ENCODE data around the gene CEP192. TPM values are rescaled to one million over a fixed set of nuclear protein-coding genes. Genes with fewer than 3 reads are reported as not detected.
A peak's percentile ranks its signal among the peaks of the same experiment; 100 is the strongest.

The CEP192 gene
- total and polyA plus RNA-seq, 2 of the 13 experiments (the other 11 are each of a cell fraction or from before 2014, with no cell fraction given) = 15.3 to 24.7 TPM

DNA sequence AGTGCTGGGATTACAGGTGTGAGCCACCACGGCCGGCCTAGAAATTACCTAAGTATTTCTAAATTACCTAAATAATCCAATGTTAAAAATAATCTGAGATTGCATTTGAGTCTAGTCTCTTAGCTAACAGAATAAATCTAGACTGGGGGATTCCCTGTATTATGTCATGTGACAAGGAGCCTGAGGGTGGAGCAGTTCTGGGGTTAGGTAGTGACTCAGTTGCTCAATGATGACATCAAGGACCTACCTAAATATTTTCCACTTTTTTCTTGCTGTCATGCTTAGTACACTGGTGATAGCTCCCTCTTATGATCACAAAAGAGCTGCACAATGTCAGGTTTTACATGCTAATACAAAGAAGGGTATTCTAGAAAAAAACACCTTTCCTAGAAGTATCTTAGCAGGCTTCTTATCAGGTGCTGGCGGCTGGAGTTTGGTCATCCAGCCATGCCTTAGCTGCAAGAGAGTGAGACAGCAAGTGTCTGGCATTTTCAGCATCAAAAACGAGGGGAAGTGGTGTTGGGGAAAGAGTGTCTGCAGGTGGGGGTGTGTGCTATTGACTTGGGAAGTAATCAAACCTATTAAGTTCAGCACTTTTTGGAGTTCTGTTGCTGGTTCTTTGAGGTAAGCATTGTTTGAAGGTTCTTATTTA lies 17.5 kb upstream of the CEP192 start (continued):
- no peak for TF ChIP-seq PCBP1 (IDR thresholded peaks at IDR 0.05; ENCODE audit: borderline replicate concordance, low read depth, low read length)

DNA sequence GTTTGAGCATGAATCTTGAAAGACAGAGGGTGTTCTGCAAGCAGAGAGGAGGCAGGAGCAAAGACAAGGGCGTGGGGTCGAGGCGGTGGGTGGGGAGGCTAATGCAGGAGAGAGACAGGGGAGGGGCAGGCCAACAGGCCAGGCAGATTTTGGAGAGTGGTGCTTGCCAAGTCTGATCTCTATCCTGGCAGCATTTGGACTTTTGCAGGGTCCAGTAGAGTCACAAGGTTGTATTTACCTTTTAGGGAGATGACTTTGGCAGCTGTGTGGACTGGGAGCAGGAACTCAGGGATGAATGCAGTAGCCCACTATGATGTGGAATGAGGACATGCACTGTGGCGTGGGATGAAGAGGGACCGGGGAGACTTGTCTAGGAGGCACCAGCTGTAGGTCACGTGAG lies 15.7 kb upstream of the CEP192 start:
- peak; percentile 34 for ATAC-seq
- CTCF ChIA-PET (ENCODE audit: low intra/inter-chr PET ratio, low total read pairs) = no interaction called here
- BruUV-seq (replicated peaks) = no TSS peak
- TF ChIP-seq ZNF121 (CRISPR knock-in tag; IDR thresholded peaks at IDR 0.05) (no peak), SOX5 (CRISPR knock-in tag; IDR thresholded peaks at IDR 0.05; ENCODE audit: borderline replicate concordance) (no peak), RBM22 (optimal IDR thresholded peaks at IDR 0.05; ENCODE audit: low read length) (no peak), SRSF1 (optimal IDR thresholded peaks at IDR 0.05; ENCODE audit: low read depth, low read length) (no peak), ZNF329 (CRISPR knock-in tag; IDR thresholded peaks at IDR 0.05; ENCODE audit: low read depth) (no peak)
- TF ChIP-seq, protein P1, sequence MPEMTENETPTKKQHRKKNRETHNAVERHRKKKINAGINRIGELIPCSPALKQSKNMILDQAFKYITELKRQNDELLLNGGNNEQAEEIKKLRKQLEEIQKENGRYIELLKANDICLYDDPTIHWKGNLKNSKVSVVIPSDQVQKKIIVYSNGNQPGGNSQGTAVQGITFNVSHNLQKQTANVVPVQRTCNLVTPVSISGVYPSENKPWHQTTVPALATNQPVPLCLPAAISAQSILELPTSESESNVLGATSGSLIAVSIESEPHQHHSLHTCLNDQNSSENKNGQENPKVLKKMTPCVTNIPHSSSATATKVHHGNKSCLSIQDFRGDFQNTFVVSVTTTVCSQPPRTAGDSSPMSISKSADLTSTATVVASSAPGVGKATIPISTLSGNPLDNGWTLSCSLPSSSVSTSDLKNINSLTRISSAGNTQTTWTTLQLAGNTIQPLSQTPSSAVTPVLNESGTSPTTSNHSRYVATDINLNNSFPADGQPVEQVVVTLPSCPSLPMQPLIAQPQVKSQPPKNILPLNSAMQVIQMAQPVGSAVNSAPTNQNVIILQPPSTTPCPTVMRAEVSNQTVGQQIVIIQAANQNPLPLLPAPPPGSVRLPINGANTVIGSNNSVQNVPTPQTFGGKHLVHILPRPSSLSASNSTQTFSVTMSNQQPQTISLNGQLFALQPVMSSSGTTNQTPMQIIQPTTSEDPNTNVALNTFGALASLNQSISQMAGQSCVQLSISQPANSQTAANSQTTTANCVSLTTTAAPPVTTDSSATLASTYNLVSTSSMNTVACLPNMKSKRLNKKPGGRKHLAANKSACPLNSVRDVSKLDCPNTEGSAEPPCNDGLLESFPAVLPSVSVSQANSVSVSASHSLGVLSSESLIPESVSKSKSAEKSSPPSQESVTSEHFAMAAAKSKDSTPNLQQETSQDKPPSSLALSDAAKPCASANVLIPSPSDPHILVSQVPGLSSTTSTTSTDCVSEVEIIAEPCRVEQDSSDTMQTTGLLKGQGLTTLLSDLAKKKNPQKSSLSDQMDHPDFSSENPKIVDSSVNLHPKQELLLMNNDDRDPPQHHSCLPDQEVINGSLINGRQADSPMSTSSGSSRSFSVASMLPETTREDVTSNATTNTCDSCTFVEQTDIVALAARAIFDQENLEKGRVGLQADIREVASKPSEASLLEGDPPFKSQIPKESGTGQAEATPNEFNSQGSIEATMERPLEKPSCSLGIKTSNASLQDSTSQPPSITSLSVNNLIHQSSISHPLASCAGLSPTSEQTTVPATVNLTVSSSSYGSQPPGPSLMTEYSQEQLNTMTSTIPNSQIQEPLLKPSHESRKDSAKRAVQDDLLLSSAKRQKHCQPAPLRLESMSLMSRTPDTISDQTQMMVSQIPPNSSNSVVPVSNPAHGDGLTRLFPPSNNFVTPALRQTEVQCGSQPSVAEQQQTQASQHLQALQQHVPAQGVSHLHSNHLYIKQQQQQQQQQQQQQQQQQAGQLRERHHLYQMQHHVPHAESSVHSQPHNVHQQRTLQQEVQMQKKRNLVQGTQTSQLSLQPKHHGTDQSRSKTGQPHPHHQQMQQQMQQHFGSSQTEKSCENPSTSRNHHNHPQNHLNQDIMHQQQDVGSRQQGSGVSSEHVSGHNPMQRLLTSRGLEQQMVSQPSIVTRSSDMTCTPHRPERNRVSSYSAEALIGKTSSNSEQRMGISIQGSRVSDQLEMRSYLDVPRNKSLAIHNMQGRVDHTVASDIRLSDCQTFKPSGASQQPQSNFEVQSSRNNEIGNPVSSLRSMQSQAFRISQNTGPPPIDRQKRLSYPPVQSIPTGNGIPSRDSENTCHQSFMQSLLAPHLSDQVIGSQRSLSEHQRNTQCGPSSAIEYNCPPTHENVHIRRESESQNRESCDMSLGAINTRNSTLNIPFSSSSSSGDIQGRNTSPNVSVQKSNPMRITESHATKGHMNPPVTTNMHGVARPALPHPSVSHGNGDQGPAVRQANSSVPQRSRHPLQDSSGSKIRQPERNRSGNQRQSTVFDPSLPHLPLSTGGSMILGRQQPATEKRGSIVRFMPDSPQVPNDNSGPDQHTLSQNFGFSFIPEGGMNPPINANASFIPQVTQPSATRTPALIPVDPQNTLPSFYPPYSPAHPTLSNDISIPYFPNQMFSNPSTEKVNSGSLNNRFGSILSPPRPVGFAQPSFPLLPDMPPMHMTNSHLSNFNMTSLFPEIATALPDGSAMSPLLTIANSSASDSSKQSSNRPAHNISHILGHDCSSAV (CRISPR knock-in tag; IDR thresholded peaks at IDR 0.05; ENCODE audit: borderline replicate concordance) = no peak
- TF ChIP-seq, protein P2, sequence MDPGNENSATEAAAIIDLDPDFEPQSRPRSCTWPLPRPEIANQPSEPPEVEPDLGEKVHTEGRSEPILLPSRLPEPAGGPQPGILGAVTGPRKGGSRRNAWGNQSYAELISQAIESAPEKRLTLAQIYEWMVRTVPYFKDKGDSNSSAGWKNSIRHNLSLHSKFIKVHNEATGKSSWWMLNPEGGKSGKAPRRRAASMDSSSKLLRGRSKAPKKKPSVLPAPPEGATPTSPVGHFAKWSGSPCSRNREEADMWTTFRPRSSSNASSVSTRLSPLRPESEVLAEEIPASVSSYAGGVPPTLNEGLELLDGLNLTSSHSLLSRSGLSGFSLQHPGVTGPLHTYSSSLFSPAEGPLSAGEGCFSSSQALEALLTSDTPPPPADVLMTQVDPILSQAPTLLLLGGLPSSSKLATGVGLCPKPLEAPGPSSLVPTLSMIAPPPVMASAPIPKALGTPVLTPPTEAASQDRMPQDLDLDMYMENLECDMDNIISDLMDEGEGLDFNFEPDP (CRISPR knock-in tag; conservative IDR thresholded peaks at IDR 0.05) = no peak
- TF ChIP-seq, protein P3, sequence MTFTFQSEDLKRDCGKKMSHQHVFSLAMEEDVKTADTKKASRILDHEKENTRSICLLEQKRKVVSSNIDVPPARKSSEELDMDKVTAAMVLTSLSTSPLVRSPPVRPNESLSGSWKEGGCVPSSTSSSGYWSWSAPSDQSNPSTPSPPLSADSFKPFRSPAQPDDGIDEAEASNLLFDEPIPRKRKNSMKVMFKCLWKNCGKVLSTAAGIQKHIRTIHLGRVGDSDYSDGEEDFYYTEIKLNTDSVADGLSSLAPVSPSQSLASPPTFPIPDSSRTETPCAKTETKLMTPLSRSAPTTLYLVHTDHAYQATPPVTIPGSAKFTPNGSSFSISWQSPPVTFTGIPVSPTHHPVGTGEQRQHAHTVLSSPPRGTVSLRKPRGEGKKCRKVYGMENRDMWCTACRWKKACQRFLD (CRISPR knock-in tag; IDR thresholded peaks at IDR 0.05; ENCODE audit: borderline replicate concordance) = no peak

More for the DNA sequence above, 15.7 kb upstream of the CEP192 start:
- intact Hi-C loops (cut with micrococcal nuclease; ENCODE audit: unreplicated experiment) (no loop called here), in situ Hi-C loops (cut with HindIII; ENCODE audit: extremely low pct_ligation_motif_present, low pct_unique_long_range_greater_than_20kb) (no loop called here)
- Histone ChIP-seq H3K27ac (ENCODE audit: extremely low read length, insufficient read depth, low read length) (no peak overlapping the region), H3K36me3 (replicated peaks in 1 of 2; ENCODE audit: control insufficient read depth in 1 of 2, insufficient read depth in 2 of 2, low read length in 2 of 2) (peaks cover 18 to 59% of the 10 kb centered on the region in 2 experiments), H3K79me2 (ENCODE audit: insufficient read depth, low read length) (peaks cover 6% of the 10 kb centered on the region), H3K4me3 (replicated peaks in 1 of 3; ENCODE audit: insufficient read depth in 1 of 3, low read depth in 2 of 3, low read length in 3 of 3) (no peak overlapping the region), H3K27me3 (ENCODE audit: control insufficient read depth in 1 of 2, insufficient read depth in 2 of 2, low read length in 2 of 2) (no peaks in the 10 kb centered on the region), H3K9ac (ENCODE audit: insufficient read depth, low read depth, low read length) (no peak overlapping the region), H3K4me2 (ENCODE audit: low read depth, low read length) (no peak overlapping the region), H3K4me1 (ENCODE audit: insufficient read depth, low read length) (peaks cover 51% of the 10 kb centered on the region), H2AFZ (ENCODE audit: low read length) (no peak overlapping the region), H4K20me1 (ENCODE audit: insufficient read depth, low read length) (no peaks in the 10 kb centered on the region), H3K9me3 (ENCODE audit: low read length) (no peaks in the 10 kb centered on the region)
- no peak for FAIRE-seq
- 95% methylated on average over 6 of the region's 6 CpGs for WGBS (ENCODE audit: low lambda C conversion rate)
- POLR2A ChIA-PET = no interaction called here
- no peak for DNase-seq (ENCODE audit: low spot score)

Measured in HepG2 (cell line).